Thyroid gland (tissue), 4 donors: ENCODE data around the gene TTC34.

Source experiments
- CTCF ChIP-seq, 6 experiments: fragments of 200-600 bp in 3 of 6; fragments of 450-650 bp in 3 of 6; sonication (generic) in 3 of 6; IDR thresholded peaks; one replicate each; pipeline ENCODE4 v1.5.1; 2016 to 2019; ENCODE audit warnings: antibody characterized with exemption in 6 of 6, mild to moderate bottlenecking in 2 of 6, inconsistent platforms in 1 of 6, moderate library complexity in 1 of 6
- POLR2A ChIP-seq, 2 donors: fragments of 450-650 bp; IDR thresholded peaks; one replicate each; pipeline ENCODE4 v1.6.1; 2017; ENCODE audit warnings: antibody characterized with exemption in 2 of 2, mild to moderate bottlenecking in 2 of 2, moderate library complexity in 1 of 2

DNA sequence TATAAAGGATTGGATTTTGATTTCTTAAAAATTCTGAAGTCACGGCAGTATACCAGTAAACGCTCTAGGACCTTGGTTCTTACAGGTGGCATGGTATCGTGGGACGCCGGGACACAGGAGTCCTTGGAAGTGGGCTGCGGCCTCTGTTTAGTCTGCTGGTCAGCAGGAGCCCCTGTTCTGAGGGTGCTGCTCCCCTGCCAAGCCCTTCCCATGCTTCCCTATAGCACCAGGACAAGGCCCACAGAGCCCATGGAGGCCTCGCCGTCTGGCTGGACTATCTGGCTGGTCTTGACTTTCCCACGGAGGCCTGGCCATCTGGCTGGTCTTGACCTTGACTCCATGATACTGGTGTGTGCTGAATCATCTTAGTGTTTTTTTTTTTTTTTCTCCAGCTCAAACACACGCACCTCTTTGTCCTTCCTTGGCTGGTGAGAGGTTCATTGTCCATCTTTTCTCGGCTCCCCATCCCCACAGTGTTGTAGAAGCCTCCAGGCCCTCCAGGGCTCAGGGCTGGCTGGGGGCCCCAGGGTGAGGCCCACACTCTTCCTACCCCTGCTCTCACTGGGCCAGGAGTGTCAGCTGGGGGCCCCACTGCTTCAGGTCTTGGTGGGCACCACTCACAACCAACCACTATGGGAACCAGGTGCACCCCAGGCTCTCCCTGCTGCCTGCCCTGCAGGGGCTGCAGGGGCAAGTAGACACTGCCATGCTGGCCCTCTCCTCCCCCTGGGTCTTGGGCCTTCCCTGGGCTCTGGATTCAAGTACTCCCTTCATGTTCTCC is 16.5 kb upstream of the TTC34 start:
- TF ChIP-seq POLR2A (IDR thresholded peaks at IDR 0.05) (no peak), CTCF (IDR thresholded peaks at IDR 0.05) (no peak)
